Measurements from ENCODE around the gene PTTG1IP. TPM values are rescaled to one million over a fixed set of nuclear protein-coding genes. Genes with fewer than 3 reads are reported as not detected.

PTTG1IP gene
- total RNA-seq, 1 donor from 2014 or later, result 107 TPM

- Histone ChIP-seq H3K4me3 (ENCODE audit: low read depth, low read length) (no peak overlapping the region), H3K27me3 (ENCODE audit: control insufficient read depth, insufficient read depth, low read length) (no peaks in the 10 kb centered on the region), H3K36me3 (ENCODE audit: control insufficient read depth, insufficient read depth, low read length) (peaks cover 8% of the 10 kb centered on the region)
- FAIRE-seq (no peak), DNase-seq (ENCODE audit: low read depth) (no peak)
- TF ChIP-seq CTCF (IDR thresholded peaks at IDR 0.05; ENCODE audit: insufficient read depth, low read length, severe bottlenecking), result no peak
Measured at GRCh38 chr21:44812640-44813039, 60.9 kb downstream of the PTTG1IP start.

GRCh38 chr21:44810779-44811178 lies 62.7 kb downstream of the PTTG1IP start:
- FAIRE-seq (peak; percentile 96), DNase-seq (ENCODE audit: low read depth) (no peak)
- H3K4me3 ChIP-seq (ENCODE audit: low read depth, low read length), result no peak overlapping the region
- no peaks in the 10 kb centered on the region for H3K27me3 ChIP-seq (ENCODE audit: control insufficient read depth, insufficient read depth, low read length)
- TF ChIP-seq CTCF (IDR thresholded peaks at IDR 0.05; ENCODE audit: insufficient read depth, low read length, severe bottlenecking), result no peak
- peaks cover 15% of the 10 kb centered on the region for H3K36me3 ChIP-seq (ENCODE audit: control insufficient read depth, insufficient read depth, low read length)

DNA sequence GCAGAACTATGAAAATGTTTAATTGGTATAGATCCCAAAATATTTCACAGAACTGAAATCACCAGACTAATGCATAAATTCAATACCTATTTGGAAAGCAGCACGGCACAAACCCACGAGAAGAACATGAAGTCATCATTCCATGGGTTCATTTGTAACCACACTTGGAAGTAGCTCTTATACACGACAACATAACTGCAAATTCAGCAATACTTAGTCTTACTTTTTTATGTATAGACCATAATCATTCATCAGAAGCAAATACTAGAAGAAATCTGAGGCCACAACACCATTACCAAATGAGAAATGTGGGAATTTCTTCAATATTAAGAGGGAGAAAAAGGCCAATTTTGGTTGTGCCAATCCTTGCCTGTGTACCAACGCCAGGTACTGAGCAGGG lies 67.6 kb downstream of the PTTG1IP start:
- Histone ChIP-seq H3K36me3 (ENCODE audit: control insufficient read depth, insufficient read depth, low read length) (peaks cover 11% of the 10 kb centered on the region), H3K4me3 (ENCODE audit: low read depth, low read length) (no peak overlapping the region), H3K27me3 (ENCODE audit: control insufficient read depth, insufficient read depth, low read length) (no peaks in the 10 kb centered on the region)
- DNase-seq (ENCODE audit: low read depth) (no peak), FAIRE-seq (no peak)
- TF ChIP-seq CTCF (IDR thresholded peaks at IDR 0.05; ENCODE audit: insufficient read depth, low read length, severe bottlenecking), result no peak

DNA sequence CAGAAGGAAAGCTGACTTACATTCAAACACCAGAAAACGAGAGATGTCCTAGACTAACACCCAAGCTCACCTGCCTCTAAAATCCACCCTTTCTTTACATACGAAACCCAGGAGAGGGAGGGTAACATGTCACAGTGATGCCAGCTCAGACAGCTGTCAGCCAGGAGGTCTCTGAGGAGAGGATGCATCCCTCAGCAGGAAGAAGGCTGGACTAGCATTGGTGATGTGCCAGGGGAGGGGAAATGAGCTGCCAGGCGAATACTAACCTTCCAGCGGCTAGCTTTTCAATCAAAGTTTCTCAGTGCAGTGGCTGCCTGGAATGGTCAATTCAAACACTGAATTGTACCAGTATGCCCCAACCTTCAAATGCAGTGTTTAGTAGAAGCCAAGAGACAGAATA lies 68.3 kb downstream of the PTTG1IP start:
- no peak for FAIRE-seq
- no peak overlapping the region for H3K4me3 ChIP-seq (ENCODE audit: low read depth, low read length)
- no peak for TF ChIP-seq CTCF (IDR thresholded peaks at IDR 0.05; ENCODE audit: insufficient read depth, low read length, severe bottlenecking)
- no peaks in the 10 kb centered on the region for H3K27me3 ChIP-seq (ENCODE audit: control insufficient read depth, insufficient read depth, low read length)
- DNase-seq (ENCODE audit: low read depth), result no peak
- H3K36me3 ChIP-seq (ENCODE audit: control insufficient read depth, insufficient read depth, low read length), result peaks cover 11% of the 10 kb centered on the region

DNA sequence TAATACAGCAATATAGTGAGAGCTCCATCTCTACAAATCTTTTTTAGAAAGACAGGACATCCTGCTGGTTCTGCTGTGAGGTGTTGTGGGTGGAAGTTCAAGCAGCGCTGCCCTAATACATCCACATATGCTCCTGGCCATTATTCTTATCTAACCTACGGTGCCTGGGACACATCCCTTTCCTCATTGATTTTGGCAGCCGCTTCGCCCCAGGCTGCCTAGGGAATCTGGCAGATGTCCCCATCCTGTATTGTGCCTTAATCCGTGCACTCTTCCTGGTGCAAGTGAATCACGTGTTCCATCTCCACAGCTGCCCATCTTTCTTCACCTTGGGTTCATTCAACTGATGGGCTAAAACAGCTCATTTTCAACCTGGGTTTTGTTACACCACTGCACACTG lies 68.7 kb downstream of the PTTG1IP start:
- FAIRE-seq (no peak), DNase-seq (ENCODE audit: low read depth) (no peak)
- no peaks in the 10 kb centered on the region for H3K27me3 ChIP-seq (ENCODE audit: control insufficient read depth, insufficient read depth, low read length)
- H3K4me3 ChIP-seq (ENCODE audit: low read depth, low read length), result no peak overlapping the region
- H3K36me3 ChIP-seq (ENCODE audit: control insufficient read depth, insufficient read depth, low read length), result peaks cover 9% of the 10 kb centered on the region
- TF ChIP-seq CTCF (IDR thresholded peaks at IDR 0.05; ENCODE audit: insufficient read depth, low read length, severe bottlenecking), result no peak

- peaks cover 9% of the 10 kb centered on the region for H3K36me3 ChIP-seq (ENCODE audit: control insufficient read depth, insufficient read depth, low read length)
- no peak for TF ChIP-seq CTCF (IDR thresholded peaks at IDR 0.05; ENCODE audit: insufficient read depth, low read length, severe bottlenecking)
- no peaks in the 10 kb centered on the region for H3K27me3 ChIP-seq (ENCODE audit: control insufficient read depth, insufficient read depth, low read length)
- no peak overlapping the region for H3K4me3 ChIP-seq (ENCODE audit: low read depth, low read length)
- FAIRE-seq, result no peak
- no peak for DNase-seq (ENCODE audit: low read depth)
Measured at GRCh38 chr21:44803651-44804050, 69.8 kb downstream of the PTTG1IP start.
